Measurements from ENCODE around the gene CRYL1. TPM values are rescaled to one million over a fixed set of nuclear protein-coding genes. Genes with fewer than 3 reads are reported as not detected.

The CRYL1 gene
- total and polyA plus RNA-seq, 2 of the 8 experiments (the other 6 are each of a cell fraction or from before 2014, with no cell fraction given): 1.9 to 6.4 TPM

GRCh38 chr13:20394506-20394905 lies 131.2 kb downstream of the CRYL1 start:
- Histone ChIP-seq H2BK5ac (ENCODE audit: low read depth, low read length) (no peak overlapping the region), H3K18ac (ENCODE audit: extremely low read depth, low read length) (no peak overlapping the region), H2BK12ac (ENCODE audit: low read depth, low read length) (0 out of 2 replicates have a peak overlapping the region, but pooled peaks have one; percentile 92), H2AFZ (ENCODE audit: low read length) (no peak overlapping the region), H2AK5ac (ENCODE audit: low read depth, low read length) (peak overlapping the region; percentile 61), H3K27ac (ENCODE audit: low read depth, low read length) (no peak overlapping the region), H4K8ac (ENCODE audit: extremely low read depth, insufficient read depth, low read length) (no peak overlapping the region), H4K91ac (replicated peaks; ENCODE audit: insufficient read length, low read length) (no peak overlapping the region), H3K4ac (replicated peaks; ENCODE audit: insufficient read length, low read depth, low read length) (no peak overlapping the region), H4K5ac (ENCODE audit: insufficient read length, low read depth, low read length) (no peak overlapping the region), H3K36me3 (ENCODE audit: control insufficient read depth in 2 of 4, insufficient read depth in 4 of 4, low read length in 3 of 4) (no peaks in the 10 kb centered on the region; a peak in 1 of 8 replicates), H2BK120ac (replicated peaks; ENCODE audit: low read depth, low read length) (no peak overlapping the region), H3K23ac (ENCODE audit: insufficient read length) (no peak overlapping the region), H3K79me2 (ENCODE audit: control insufficient read depth in 1 of 2, insufficient read depth in 2 of 2, low read length in 2 of 2) (no peaks in the 10 kb centered on the region), H3K4me1 (replicated peaks in 1 of 4; ENCODE audit: control insufficient read depth in 3 of 4, insufficient read depth in 4 of 4, low read length in 3 of 4) (peaks cover 0 to 3% (median 0%) of the 10 kb centered on the region in 4 experiments; a peak in 1 of 7 replicates), H3K4me2 (ENCODE audit: insufficient read depth in 1 of 2, low read depth in 2 of 2, low read length in 2 of 2) (no peak overlapping the region), H3K79me1 (ENCODE audit: low read depth, low read length) (no peaks in the 10 kb centered on the region), H3K9me3 (ENCODE audit: insufficient read depth in 2 of 2, low read depth in 1 of 2, low read length in 1 of 2) (no peaks in the 10 kb centered on the region; a peak in 1 of 4 replicates), H3K56ac (replicated peaks; ENCODE audit: insufficient read length, low read depth, low read length) (no peak overlapping the region), H3K4me3 (ENCODE audit: extremely low read depth in 1 of 4, insufficient read depth in 2 of 4, low read depth in 3 of 4, low read length in 4 of 4) (no peak overlapping the region), H4K20me1 (replicated peaks in 1 of 2; ENCODE audit: control insufficient read depth in 1 of 2, insufficient read depth in 2 of 2, low read length in 2 of 2) (peaks cover 0 to 22% of the 10 kb centered on the region in 2 experiments), H3K14ac (ENCODE audit: insufficient read length) (no peak overlapping the region), H3K9ac (replicated peaks in 1 of 4; ENCODE audit: extremely low read depth in 1 of 4, low read depth in 3 of 4, low read length in 3 of 4) (no peak overlapping the region), H3K23me2 (ENCODE audit: low read depth, low read length) (peaks cover 26% of the 10 kb centered on the region), H3K27me3 (replicated peaks in 1 of 4; ENCODE audit: control insufficient read depth in 3 of 4, extremely low read depth in 1 of 4, insufficient read depth in 3 of 4, low read length in 3 of 4) (no peaks in the 10 kb centered on the region), H2BK20ac (ENCODE audit: low read length) (peak overlapping the region; percentile 62; the same call in 1 of the 2 replicates), H2BK15ac (ENCODE audit: low read length) (no peak overlapping the region)
- ChIA-PET CTCF (ENCODE audit: partially characterized antibody) (no interaction called here), POLR2A (ENCODE audit: partially characterized antibody) (no interaction called here)
- FAIRE-seq: no peak
- 95% methylated on average over 30 of the region's 30 CpGs; no CpG with 5 or more reads in 1 of the 2 experiments for WGBS, 2 experiments (ENCODE audit: extremely low coverage in 1 of 2, insufficient coverage in 1 of 2, insufficient read length in 1 of 2, insufficient replicate concordance in 2 of 2, low coverage in 1 of 2, low lambda C conversion rate in 2 of 2, missing lambda C conversion rate in 1 of 2)
- DNase-seq (ENCODE audit: low read depth in 1 of 2, low spot score in 2 of 2): peak in 1 of 2 experiments; percentile 41
- no peak for TF ChIP-seq KDM1A (IDR thresholded peaks at IDR 0.05; ENCODE audit: borderline replicate concordance, low read length)
- no peak for TF ChIP-seq CTBP2 (IDR thresholded peaks at IDR 0.05; ENCODE audit: borderline replicate concordance, insufficient read depth, insufficient read length, low read length)
- no peak for TF ChIP-seq PHF8 (conservative IDR thresholded peaks at IDR 0.05; ENCODE audit: low read depth, low read length)
- TF ChIP-seq MAX (IDR thresholded peaks at IDR 0.05): no peak
- no peak for TF ChIP-seq CHD1 (IDR thresholded peaks at IDR 0.05; ENCODE audit: low read depth, low read length)
- no peak for TF ChIP-seq ZNF274 (IDR thresholded peaks at IDR 0.05; ENCODE audit: borderline replicate concordance, extremely low read depth, low read length)
- no peak for TF ChIP-seq EGR1 (IDR thresholded peaks at IDR 0.05; ENCODE audit: borderline replicate concordance, low read depth, low read length)
- TF ChIP-seq CTCF (IDR thresholded peaks at IDR 0.05; ENCODE audit: control extremely low read depth in 1 of 3, insufficient read depth in 1 of 3, low read depth in 1 of 3, low read length in 3 of 3): no peak
- TF ChIP-seq EP300 (IDR thresholded peaks at IDR 0.05; ENCODE audit: borderline replicate concordance in 1 of 2, low read depth in 2 of 2, low read length in 2 of 2): no peak
- TF ChIP-seq SP4 (IDR thresholded peaks at IDR 0.05; ENCODE audit: low read length): no peak
